H1 (cell line): ENCODE results near the gene C5orf58. TPM values are rescaled to one million over a fixed set of nuclear protein-coding genes. Genes with fewer than 3 reads are reported as not detected.

Experiments used
- CTCF ChIA-PET: fragments of 300-600 bp; sonication (Branson Sonifier 250); formaldehyde crosslinking; loops from one replicate; lab custom pipeline; 2021; ENCODE audit not compliant: partially characterized antibody; lab: Charles Lee
- POLR2A ChIA-PET: fragments of 300-600 bp; sonication (Branson Sonifier 250); formaldehyde crosslinking; loops from one replicate; lab custom pipeline; 2021; ENCODE audit warnings: inconsistent platforms; ENCODE audit not compliant: partially characterized antibody; lab: Charles Lee
- DNase-seq, 2 experiments: peaks; one replicate each; pipeline versions ENCODE4 v3.0.0 to v3.0.0-alpha.2; 2010 to 2022; ENCODE audit warnings: low spot score in 2 of 2, low read depth in 1 of 2, mixed read lengths in 1 of 2
- FAIRE-seq: peaks from 2 replicates; lab custom pipeline; 2011; peaks lifted over from hg19 to GRCh38; lab: Jason Lieb, UNC
- H2AFZ ChIP-seq: 2 replicates; pipeline ENCODE4 v1.8.1; 2012; ENCODE audit warnings: low read length, inconsistent platforms
- H2AK5ac ChIP-seq: 2 replicates; pipeline ENCODE4 v1.6.1; 2013; ENCODE audit warnings: low read depth, low read length
- H2BK120ac ChIP-seq: replicated peaks from 2 replicates; pipeline ENCODE3; 2013; ENCODE audit warnings: low read depth, low read length, inconsistent platforms
- H2BK12ac ChIP-seq: 2 replicates; pipeline ENCODE4 v1.6.1; 2013; ENCODE audit warnings: low read depth, low read length
- H2BK15ac ChIP-seq: 2 replicates; pipeline ENCODE4 v1.6.1; 2013; ENCODE audit warnings: low read length
- H2BK20ac ChIP-seq: 2 replicates; pipeline ENCODE4 v1.6.1; 2013; ENCODE audit warnings: low read length
- H2BK5ac ChIP-seq: 2 replicates; pipeline ENCODE4 v1.6.1; 2013; ENCODE audit warnings: low read depth, low read length
- H3K14ac ChIP-seq: 2 replicates; pipeline ENCODE4 v1.6.1; 2013; ENCODE audit warnings: inconsistent platforms; ENCODE audit not compliant: insufficient read length
- H3K18ac ChIP-seq: 2 replicates; pipeline ENCODE4 v1.6.1; 2013; ENCODE audit warnings: low read length; ENCODE audit errors: extremely low read depth
- H3K23ac ChIP-seq: 2 replicates; pipeline ENCODE4 v1.6.1; 2013; ENCODE audit warnings: inconsistent platforms; ENCODE audit not compliant: insufficient read length
- H3K23me2 ChIP-seq: 2 replicates; pipeline ENCODE4 v1.6.1; 2013; ENCODE audit warnings: low read depth, low read length
- H3K27ac ChIP-seq: 2 replicates; pipeline ENCODE4 v1.6.1; 2011; ENCODE audit warnings: low read depth, low read length, inconsistent platforms
- H3K27me3 ChIP-seq, 4 experiments: replicated peaks in 1 of 4; 1 replicate in 1 of 4; 2 replicates in 3 of 4; pipeline versions ENCODE4 v1.6.1 to v1.8.1; 2011 to 2013; ENCODE audit warnings: low read length in 3 of 4, mild to moderate bottlenecking in 3 of 4, inconsistent platforms in 2 of 4, mixed read lengths in 2 of 4, moderate library complexity in 1 of 4; ENCODE audit not compliant: control insufficient read depth in 3 of 4, insufficient read depth in 3 of 4; ENCODE audit errors: extremely low read depth in 1 of 4
- H3K36me3 ChIP-seq, 4 experiments: 2 replicates each; pipeline versions ENCODE4 v1.6.1 to v1.8.1; 2011 to 2013; ENCODE audit warnings: mild to moderate bottlenecking in 4 of 4, low read length in 3 of 4, moderate library complexity in 2 of 4, control low read depth in 1 of 4, inconsistent platforms in 1 of 4; ENCODE audit not compliant: insufficient read depth in 4 of 4, control insufficient read depth in 2 of 4
- H3K4ac ChIP-seq: replicated peaks from 2 replicates; pipeline ENCODE3; 2013; ENCODE audit warnings: low read length, low read depth, mixed read lengths, inconsistent platforms; ENCODE audit not compliant: insufficient read length
- H3K4me1 ChIP-seq, 4 experiments: replicated peaks in 1 of 4; 1 replicate in 1 of 4; 2 replicates in 3 of 4; pipeline versions ENCODE4 v1.6.1 to v1.8.1; 2011 to 2013; ENCODE audit warnings: low read length in 3 of 4, inconsistent platforms in 2 of 4, mixed read lengths in 1 of 4; ENCODE audit not compliant: insufficient read depth in 4 of 4, control insufficient read depth in 3 of 4
- H3K4me2 ChIP-seq, 2 experiments: 2 replicates each; pipeline versions ENCODE4 v1.6.1 to v1.8.1; 2011 to 2013; ENCODE audit warnings: low read depth in 2 of 2, low read length in 2 of 2, control low read depth in 1 of 2, inconsistent platforms in 1 of 2, mild to moderate bottlenecking in 1 of 2; ENCODE audit not compliant: insufficient read depth in 1 of 2
- H3K4me3 ChIP-seq, 4 experiments: fragments of 200-600, 300-600 bp in 1 of 4; sonication (generic), shearing (Covaris generic), sonication (Bioruptor Twin) in 1 of 4; 2 replicates each; pipeline versions ENCODE4 v1.5.1 to v1.8.1; 2011 to 2016; ENCODE audit warnings: low read length in 4 of 4, low read depth in 3 of 4, control low read depth in 2 of 4, inconsistent platforms in 2 of 4, mild to moderate bottlenecking in 2 of 4, mixed read lengths in 1 of 4, moderate library complexity in 1 of 4; ENCODE audit not compliant: insufficient read depth in 2 of 4; ENCODE audit errors: extremely low read depth in 1 of 4
- H3K56ac ChIP-seq: replicated peaks from 2 replicates; pipeline ENCODE3; 2013; ENCODE audit warnings: low read depth, mild to moderate bottlenecking, mixed read lengths, low read length, inconsistent platforms; ENCODE audit not compliant: insufficient read length
- H3K79me1 ChIP-seq: 2 replicates; pipeline ENCODE4 v1.6.1; 2013; ENCODE audit warnings: low read depth, low read length, control low read depth
- H3K79me2 ChIP-seq, 2 experiments: 2 replicates each; pipeline versions ENCODE4 v1.6.1 to v1.8.1; 2012 to 2013; ENCODE audit warnings: low read length in 2 of 2, mild to moderate bottlenecking in 2 of 2, inconsistent platforms in 1 of 2; ENCODE audit not compliant: insufficient read depth in 2 of 2, control insufficient read depth in 1 of 2
- H3K9ac ChIP-seq, 4 experiments: replicated peaks in 1 of 4; 1 replicate in 1 of 4; 2 replicates in 3 of 4; pipeline versions ENCODE4 v1.6.1 to v1.8.1; 2011 to 2013; ENCODE audit warnings: low read depth in 3 of 4, low read length in 3 of 4, control low read depth in 2 of 4, mild to moderate bottlenecking in 2 of 4, moderate library complexity in 2 of 4, inconsistent platforms in 1 of 4; ENCODE audit errors: extremely low read depth in 1 of 4
- H3K9me3 ChIP-seq, 2 experiments: 2 replicates each; pipeline versions ENCODE4 v1.6.1 to v1.8.1; 2012 to 2013; ENCODE audit warnings: mild to moderate bottlenecking in 2 of 2, moderate library complexity in 2 of 2, control low read depth in 1 of 2, inconsistent platforms in 1 of 2, low read depth in 1 of 2, low read length in 1 of 2, mixed read lengths in 1 of 2; ENCODE audit not compliant: insufficient read depth in 2 of 2
- H4K20me1 ChIP-seq, 2 experiments: replicated peaks in 1 of 2; 2 replicates each; pipeline versions ENCODE3 to v1.8.1; 2011 to 2013; ENCODE audit warnings: inconsistent platforms in 2 of 2, low read length in 2 of 2, mild to moderate bottlenecking in 1 of 2; ENCODE audit not compliant: insufficient read depth in 2 of 2, control insufficient read depth in 1 of 2
- H4K5ac ChIP-seq: 2 replicates; pipeline ENCODE4 v1.6.1; 2013; ENCODE audit warnings: low read length, low read depth, mixed read lengths, inconsistent platforms; ENCODE audit not compliant: insufficient read length
- H4K8ac ChIP-seq: 2 replicates; pipeline ENCODE4 v1.8.0; 2013; ENCODE audit warnings: mild to moderate bottlenecking, moderate library complexity, low read length, inconsistent platforms; ENCODE audit not compliant: insufficient read depth; ENCODE audit errors: extremely low read depth
- H4K91ac ChIP-seq: replicated peaks from 2 replicates; pipeline ENCODE3; 2013; ENCODE audit warnings: low read length, mixed read lengths, inconsistent platforms; ENCODE audit not compliant: insufficient read length
- ATF3 ChIP-seq: IDR thresholded peaks from 2 replicates; pipeline ENCODE4 v1.6.1; 2011; ENCODE audit warnings: low read depth, mild to moderate bottlenecking, low read length; ENCODE audit not compliant: insufficient read depth
- CTCF ChIP-seq, 3 experiments: IDR thresholded peaks; 1 replicate in 2 of 3; 2 replicates in 1 of 3; pipeline versions ENCODE4 v1.5.1 to v1.6.1; 2011; ENCODE audit warnings: low read length in 3 of 3, mild to moderate bottlenecking in 3 of 3, inconsistent platforms in 2 of 3, low read depth in 1 of 3, moderate library complexity in 1 of 3; ENCODE audit not compliant: insufficient read depth in 1 of 3; ENCODE audit errors: control extremely low read depth in 1 of 3
- MAX ChIP-seq: IDR thresholded peaks from 2 replicates; pipeline ENCODE4 v1.6.1; 2012; ENCODE audit warnings: inconsistent platforms
- RBBP5 ChIP-seq: IDR thresholded peaks from 2 replicates; pipeline ENCODE4 v1.7.1; 2012; ENCODE audit warnings: low read depth, mild to moderate bottlenecking, inconsistent platforms, low read length, moderate library complexity, borderline replicate concordance
- TBP ChIP-seq: IDR thresholded peaks from 2 replicates; pipeline ENCODE4 v1.6.1; 2011; ENCODE audit warnings: low read depth, low read length, improper control_type of control experiment
- TCF12 ChIP-seq: IDR thresholded peaks from 2 replicates; pipeline ENCODE4 v1.6.1; 2011; ENCODE audit warnings: low read depth, mild to moderate bottlenecking, low read length
- WGBS, 2 experiments: shearing (Covaris generic) in 1 of 2; methylation state at CpG; one replicate each; pipeline versions ENCODE4 v1.1.6 to v1.1.7; 2013 to 2015; ENCODE audit warnings: low lambda C conversion rate in 2 of 2, mixed read lengths in 2 of 2, inconsistent platforms in 1 of 2, low coverage in 1 of 2, missing lambda C conversion rate in 1 of 2; ENCODE audit not compliant: insufficient replicate concordance in 2 of 2, insufficient coverage in 1 of 2, insufficient read length in 1 of 2; ENCODE audit errors: extremely low coverage in 1 of 2, missing lambda C conversion rate in 1 of 2; 5-methylcytosine and 5-hydroxymethylcytosine counted together
- polyA plus RNA-seq, 7 experiments: library from polyadenylated mRNA; depleted of rRNA in 3 of 7; stranded (reverse) in 5 of 7; unstranded in 2 of 7; fragments of >200 nt in 5 of 7; fragments of 200-250 nt in 2 of 7; gene quantifications; 1 replicate in 5 of 7; 2 replicates in 1 of 7; 4 replicates in 1 of 7; pipeline versions ENCODE4 v1.2.1 to v1.2.3, GENCODE V29; 2011 to 2013; ENCODE audit warnings: missing spikeins in 2 of 7, mixed read lengths in 2 of 7
- total RNA-seq: library from RNA; stranded (reverse); fragmentation: NEBNext Ultra II Directional; extraction: Animal tissue kit (Norgen Biotek cat#: 25700); gene quantifications from 2 replicates; pipeline ENCODE4 v1.2.1, GENCODE V29; 2021
- TF ChIP-seq, protein P1 (sequence below): IDR thresholded peaks from 2 replicates; pipeline ENCODE4 v1.6.1; 2012; ENCODE audit warnings: inconsistent platforms

The C5orf58 gene
- total and polyA plus RNA-seq, 2 of the 8 experiments (the other 6 are each of a cell fraction or from before 2014, with no cell fraction given), result 0.24 to 1.6 TPM

DNA sequence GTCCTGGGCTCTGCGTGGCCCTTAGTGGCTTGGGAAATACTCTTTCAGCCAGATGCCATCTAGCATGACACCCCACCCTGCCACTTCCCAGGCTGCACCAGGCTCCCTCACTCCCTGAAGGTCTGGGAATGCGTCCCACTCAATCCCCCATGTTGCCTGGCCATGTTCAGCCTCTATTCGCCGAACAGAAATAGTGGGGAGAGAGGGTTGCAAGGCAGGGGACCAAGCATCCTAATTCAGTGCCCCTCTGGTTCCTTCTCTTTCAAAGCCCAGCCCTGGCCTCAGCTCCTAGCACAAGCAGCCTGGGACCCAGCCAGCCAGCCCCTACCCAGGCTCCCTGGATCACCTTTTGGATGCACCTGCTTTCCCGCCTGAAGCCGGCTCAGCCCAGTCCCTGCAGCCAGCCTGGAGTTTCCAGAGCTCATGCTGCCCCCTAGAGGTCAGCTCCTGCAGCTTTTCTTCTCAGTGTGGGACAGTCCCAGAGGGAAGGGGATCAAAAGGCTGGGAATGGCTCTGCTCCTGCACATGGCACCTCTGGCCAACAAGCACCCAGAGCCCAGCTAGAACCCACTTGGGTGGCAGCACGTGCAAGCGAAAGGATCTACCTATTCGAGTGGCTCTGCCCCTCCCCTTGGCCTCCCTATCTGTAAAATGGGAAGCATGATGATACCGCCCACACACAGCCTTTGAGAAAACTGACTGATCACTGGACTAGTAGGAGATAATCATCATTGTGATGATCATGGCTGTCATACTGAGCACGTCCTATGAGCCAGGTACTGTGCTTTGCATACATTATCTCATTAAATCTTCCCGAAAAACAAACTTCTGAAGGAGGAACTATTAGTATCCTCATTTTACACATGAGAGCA, 48.7 kb upstream of the C5orf58 start:
- H2BK12ac ChIP-seq, result no peak overlapping the region
- no peaks in the 10 kb centered on the region for H4K20me1 ChIP-seq
- H3K79me1 ChIP-seq, result no peaks in the 10 kb centered on the region
- H4K5ac ChIP-seq, result no peak overlapping the region
- H3K79me2 ChIP-seq, result no peaks in the 10 kb centered on the region
- no peak overlapping the region for H3K4me2 ChIP-seq
- H3K9ac ChIP-seq, result no peak overlapping the region
- H3K18ac ChIP-seq, result no peak overlapping the region
- H2BK5ac ChIP-seq, result no peak overlapping the region
- no peak overlapping the region for H2BK120ac ChIP-seq
- no peak overlapping the region for H2BK20ac ChIP-seq
- H2AFZ ChIP-seq, result no peak overlapping the region
- H2BK15ac ChIP-seq, result no peak overlapping the region
- no peaks in the 10 kb centered on the region for H3K4me1 ChIP-seq
- no peak overlapping the region for H3K27ac ChIP-seq
- H3K14ac ChIP-seq, result no peak overlapping the region
- peak; percentile 43 to 90 for DNase-seq
- H2AK5ac ChIP-seq, result no peak overlapping the region
- no peaks in the 10 kb centered on the region for H3K23me2 ChIP-seq
- no peaks in the 10 kb centered on the region for H3K9me3 ChIP-seq
- H3K4ac ChIP-seq, result no peak overlapping the region
- FAIRE-seq, result peak; percentile 88
- CTCF ChIA-PET, result interaction anchor here (0.6 to 9.4 kb wide), 41 partner anchors 8 to 573 kb away, joined by 3 to 217 read pairs (median 5); partner anchors contain the start of genes FOXI1 and INSYN2B
- H3K36me3 ChIP-seq, result no peaks in the 10 kb centered on the region
- H3K23ac ChIP-seq, result no peak overlapping the region
- WGBS, 2 experiments, result 50% methylated on average over 12 of the region's 12 CpGs; no CpG with 5 or more reads in 1 of the 2 experiments
- no peak overlapping the region for H4K8ac ChIP-seq
- H3K27me3 ChIP-seq, result no peaks in the 10 kb centered on the region
- POLR2A ChIA-PET, result interaction anchor here (0.9 kb wide), 1 partner anchor 11 kb away, joined by 4 read pairs; no protein-coding TSS in a partner anchor
- H4K91ac ChIP-seq, result no peak overlapping the region
- H3K56ac ChIP-seq, result no peak overlapping the region
- H3K4me3 ChIP-seq, result no peak overlapping the region
- TF ChIP-seq MAX, result peak; percentile 62; the same call in 1 of the 2 replicates
- no peak for TF ChIP-seq RBBP5
- TF ChIP-seq TBP, result peak; percentile 62; the same call in 1 of the 2 replicates
- TF ChIP-seq, protein P1, sequence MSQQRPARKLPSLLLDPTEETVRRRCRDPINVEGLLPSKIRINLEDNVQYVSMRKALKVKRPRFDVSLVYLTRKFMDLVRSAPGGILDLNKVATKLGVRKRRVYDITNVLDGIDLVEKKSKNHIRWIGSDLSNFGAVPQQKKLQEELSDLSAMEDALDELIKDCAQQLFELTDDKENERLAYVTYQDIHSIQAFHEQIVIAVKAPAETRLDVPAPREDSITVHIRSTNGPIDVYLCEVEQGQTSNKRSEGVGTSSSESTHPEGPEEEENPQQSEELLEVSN, result peak; percentile 77
- TF ChIP-seq TCF12, result peak; percentile 74; the same call in 1 of the 2 replicates
- peak; percentile 82 to 96 (median 95) for TF ChIP-seq CTCF (IDR thresholded peaks at IDR 0.05; ENCODE audit: control extremely low read depth in 1 of 3, insufficient read depth in 1 of 3, low read depth in 1 of 3, low read length in 3 of 3)
- no peak for TF ChIP-seq ATF3
